HCT116 (cell line): ENCODE measurements around the gene PHTF1. TPM values are rescaled to one million over a fixed set of nuclear protein-coding genes. Genes with fewer than 3 reads are reported as not detected.

Experiments
- ATAC-seq: fragments of 200-7000 bp; cut with Tn5 transposase; 2 replicates; pipeline ENCODE4 v1.9.1; 2020; ENCODE audit warnings: mild to moderate bottlenecking, moderate library complexity
- BruUV-seq: library from RNA; stranded (reverse); fragments of 400-500 nt; replicated peaks from 2 replicates; lab custom pipeline; 2021; lab: Mats Ljungman, UMichigan
- CTCF ChIA-PET: fragments of 300-600 bp; sonication (Branson Sonifier 250); formaldehyde crosslinking; loops from one replicate; lab custom pipeline; 2021; ENCODE audit warnings: antibody characterized with exemption; lab: Charles Lee
- POLR2A ChIA-PET: fragments of 300-600, 350-600 bp; sonication (Branson Sonifier 250); formaldehyde crosslinking; loops from one replicate; lab custom pipeline; 2021; ENCODE audit warnings: antibody characterized with exemption; lab: Charles Lee
- RAD21 ChIA-PET, 2 experiments: fragments of 300-600 bp; sonication (Branson Sonifier 250); formaldehyde crosslinking; loops; one replicate each; lab custom pipeline; 2023; ENCODE audit warnings: low total read pairs in 2 of 2; ENCODE audit not compliant: uncharacterized antibody in 2 of 2, unreplicated experiment in 2 of 2, low non-redundant PET in 1 of 2; lab: Charles Lee
- DNase-seq: peaks from one replicate; pipeline ENCODE4 v3.0.0-alpha.2; 2010; ENCODE audit warnings: low read depth, low spot score
- H2AFZ ChIP-seq: fragments of 200-600 bp; shearing (Covaris generic), sonication (generic); 2 replicates; pipeline ENCODE4 v1.6.1; 2017; ENCODE audit warnings: low read depth, mixed run types, mixed read lengths, antibody characterized with exemption, low read length; ENCODE audit not compliant: poor library complexity, severe bottlenecking
- H3K27ac ChIP-seq: 2 replicates; pipeline ENCODE4 v1.5.1; 2012; ENCODE audit warnings: low read depth, low read length
- H3K27me3 ChIP-seq: fragments of 200-600 bp; sonication (generic); 2 replicates; pipeline ENCODE4 v1.6.1; 2016; ENCODE audit warnings: mixed run types, low read length, mixed read lengths; ENCODE audit not compliant: insufficient read depth
- H3K36me3 ChIP-seq, 2 experiments: fragments of 200-500 bp in 1 of 2; fragments of 200-600 bp in 1 of 2; sonication (Bioruptor generic) in 1 of 2; sonication (generic) in 1 of 2; 2 replicates each; pipeline versions ENCODE4 v1.5.1 to v1.6.1; 2014 to 2016; ENCODE audit warnings: low read length in 2 of 2, inconsistent platforms in 1 of 2, mixed read lengths in 1 of 2, mixed run types in 1 of 2; ENCODE audit not compliant: insufficient read depth in 2 of 2, control insufficient read depth in 1 of 2
- H3K4me1 ChIP-seq, 2 experiments: fragments of 200-600 bp in 1 of 2; sonication (generic) in 1 of 2; 2 replicates each; pipeline versions ENCODE4 v1.5.1 to v1.6.1; 2012 to 2017; ENCODE audit warnings: low read length in 2 of 2, inconsistent platforms in 1 of 2, mild to moderate bottlenecking in 1 of 2, mixed read lengths in 1 of 2, mixed run types in 1 of 2, moderate library complexity in 1 of 2; ENCODE audit not compliant: insufficient read depth in 2 of 2, control insufficient read depth in 1 of 2
- H3K4me2 ChIP-seq: fragments of 200-600 bp; sonication (generic); 2 replicates; pipeline ENCODE4 v1.6.1; 2017; ENCODE audit warnings: mixed run types, low read length, mixed read lengths
- H3K4me3 ChIP-seq, 2 experiments: fragments of 200-600 bp in 1 of 2; sonication (generic) in 1 of 2; replicated peaks in 1 of 2; 2 replicates each; pipeline ENCODE4 v1.5.1; 2011 to 2016; ENCODE audit warnings: low read length in 2 of 2, control low read depth in 1 of 2, low read depth in 1 of 2, mild to moderate bottlenecking in 1 of 2, mixed read lengths in 1 of 2, mixed run types in 1 of 2
- H3K79me2 ChIP-seq: fragments of 200-600 bp; sonication (generic); 2 replicates; pipeline ENCODE4 v1.6.1; 2017; ENCODE audit warnings: mild to moderate bottlenecking, mixed run types, low read length, moderate library complexity, mixed read lengths; ENCODE audit not compliant: insufficient read depth
- H3K9ac ChIP-seq: fragments of 200-600 bp; sonication (generic); 2 replicates; pipeline ENCODE4 v1.6.1; 2016; ENCODE audit warnings: low read length, mixed read lengths
- H3K9me2 ChIP-seq: fragments of 200-600 bp; sonication (generic), shearing (Covaris generic); 2 replicates; pipeline ENCODE4 v1.6.1; 2017; ENCODE audit warnings: mixed run types, mild to moderate bottlenecking, moderate library complexity; ENCODE audit not compliant: insufficient read depth
- H3K9me3 ChIP-seq, 2 experiments: fragments of 200-500 bp in 1 of 2; fragments of 200-600 bp in 1 of 2; sonication (Bioruptor generic) in 1 of 2; sonication (generic) in 1 of 2; 2 replicates each; pipeline ENCODE4 v1.6.1; 2014 to 2017; ENCODE audit warnings: low read length in 2 of 2, mixed read lengths in 2 of 2, inconsistent platforms in 1 of 2, low read depth in 1 of 2, mild to moderate bottlenecking in 1 of 2, mixed run types in 1 of 2, moderate library complexity in 1 of 2; ENCODE audit not compliant: control insufficient read depth in 1 of 2, insufficient read depth in 1 of 2
- H4K20me1 ChIP-seq: fragments of 200-600 bp; sonication (generic), shearing (Covaris generic); 2 replicates; pipeline ENCODE4 v1.6.1; 2017; ENCODE audit warnings: mixed run types, mild to moderate bottlenecking, moderate library complexity; ENCODE audit not compliant: insufficient read depth
- CBX3 ChIP-seq: IDR thresholded peaks from 2 replicates; pipeline ENCODE4 v1.6.1; 2012; ENCODE audit warnings: low read depth
- CEBPB ChIP-seq: IDR thresholded peaks from 2 replicates; pipeline ENCODE4 v1.6.1; 2012; ENCODE audit warnings: low read depth
- EGR1 ChIP-seq: IDR thresholded peaks from 2 replicates; pipeline ENCODE4 v1.6.1; 2012; ENCODE audit warnings: low read depth
- ELF1 ChIP-seq: IDR thresholded peaks from 2 replicates; pipeline ENCODE4 v1.6.1; 2012; ENCODE audit warnings: low read depth, borderline replicate concordance
- EZH2 ChIP-seq: fragments of 200-600 bp; sonication (generic); IDR thresholded peaks from 2 replicates; pipeline ENCODE4 v1.6.1; 2017; ENCODE audit warnings: antibody characterized with exemption, mixed run types
- EZH2phosphoT487 ChIP-seq: fragments of 200-600 bp; IDR thresholded peaks from 2 replicates; pipeline ENCODE4 v1.6.1; 2018; ENCODE audit warnings: antibody characterized with exemption, borderline replicate concordance
- FOSL1 ChIP-seq: IDR thresholded peaks from 2 replicates; pipeline ENCODE4 v1.6.1; 2012; ENCODE audit warnings: low read depth
- JUND ChIP-seq: IDR thresholded peaks from 2 replicates; pipeline ENCODE4 v1.6.1; 2012
- POLR2A ChIP-seq: IDR thresholded peaks from 2 replicates; pipeline ENCODE4 v1.7.0; 2011; ENCODE audit warnings: borderline replicate concordance; ENCODE audit not compliant: insufficient read depth, insufficient read length; ENCODE audit errors: extremely low read depth
- POLR2AphosphoS5 ChIP-seq: IDR thresholded peaks from 2 replicates; pipeline ENCODE4 v1.6.1; 2011; ENCODE audit warnings: mild to moderate bottlenecking, low read depth, low read length, moderate library complexity
- RAD21 ChIP-seq: IDR thresholded peaks from 2 replicates; pipeline ENCODE4 v1.6.1; 2012; ENCODE audit warnings: low read depth, mild to moderate bottlenecking
- SIN3A ChIP-seq: IDR thresholded peaks from 2 replicates; pipeline ENCODE4 v1.6.1; 2012; ENCODE audit warnings: low read depth
- SP1 ChIP-seq: IDR thresholded peaks from 2 replicates; pipeline ENCODE4 v1.6.1; 2012; ENCODE audit warnings: low read depth
- SRF ChIP-seq: IDR thresholded peaks from 2 replicates; pipeline ENCODE4 v1.6.1; 2012; ENCODE audit warnings: low read depth
- TCF7L2 ChIP-seq: IDR thresholded peaks from 2 replicates; pipeline ENCODE4 v1.7.0; 2011; ENCODE audit warnings: borderline replicate concordance, inconsistent platforms; ENCODE audit not compliant: insufficient read depth, insufficient read length; ENCODE audit errors: extremely low read depth
- ZFX ChIP-seq: fragments of 450-650 bp; IDR thresholded peaks from 2 replicates; pipeline ENCODE4 v1.6.1; 2017
- ZNF274 ChIP-seq: fragments of 200-500 bp; sonication (Bioruptor generic); IDR thresholded peaks from 2 replicates; pipeline ENCODE4 v1.6.1; 2014; ENCODE audit warnings: mild to moderate bottlenecking, low read depth, low read length, inconsistent platforms
- intact Hi-C: fragments of 100-400 bp; cut with micrococcal nuclease; formaldehyde crosslinking; loops from 2 replicates; pipeline ENCODE4 v1.10.0; 2022
- total RNA-seq: library from RNA; stranded (reverse); gene quantifications from one replicate; pipeline ENCODE4 v1.2.1, GENCODE V29; 2021; ENCODE audit not compliant: unreplicated experiment
- TF ChIP-seq, protein P1 (sequence below): IDR thresholded peaks from 2 replicates; pipeline ENCODE4 v1.6.1; 2012
- TF ChIP-seq, protein P2 (sequence below), 3 experiments: fragments of 200-600 bp in 1 of 3; sonication (generic) in 1 of 3; IDR thresholded peaks in 2 of 3; conservative IDR thresholded peaks in 1 of 3; 2 replicates each; pipeline ENCODE4 v1.5.1; 2012 to 2017; ENCODE audit warnings: low read depth in 2 of 3, low read length in 2 of 3, antibody characterized with exemption in 1 of 3, borderline replicate concordance in 1 of 3, control low read depth in 1 of 3, mild to moderate bottlenecking in 1 of 3, mixed read lengths in 1 of 3, mixed run types in 1 of 3, moderate library complexity in 1 of 3; ENCODE audit not compliant: insufficient read depth in 1 of 3
- TF ChIP-seq, protein P3 (sequence below): IDR thresholded peaks from 2 replicates; pipeline ENCODE4 v1.6.1; 2011; ENCODE audit warnings: mild to moderate bottlenecking, low read length, moderate library complexity; ENCODE audit not compliant: insufficient replicate concordance; ENCODE audit errors: extremely low read depth

PHTF1 gene
- total RNA-seq, 1 experiment from 2014 or later: 11.4 TPM

DNA sequence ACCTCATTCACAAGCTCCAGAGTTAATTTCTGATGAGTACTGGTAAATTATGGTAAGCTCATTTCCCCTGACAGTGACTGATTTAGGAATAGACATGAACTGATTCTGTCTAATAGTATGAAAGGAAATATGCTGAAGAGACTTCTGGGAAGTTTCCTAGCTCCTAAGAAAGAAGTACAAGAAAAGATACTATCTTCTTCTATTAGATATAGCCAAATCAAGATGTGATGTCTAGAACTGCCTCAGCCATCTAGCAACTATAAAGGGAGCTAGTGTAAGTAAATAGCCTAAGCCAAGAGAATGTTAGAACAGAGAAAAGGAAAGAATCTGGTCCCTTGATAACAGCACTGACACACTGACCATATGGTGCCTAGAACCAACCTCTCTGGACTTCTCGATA, 10.7 kb upstream of the PHTF1 start:
- BruUV-seq: no TSS peak
- Histone ChIP-seq H3K9me2 (no peaks in the 10 kb centered on the region), H2AFZ (no peak overlapping the region), H3K4me3 (no peak overlapping the region), H3K27ac (no peak overlapping the region), H4K20me1 (no peaks in the 10 kb centered on the region), H3K9me3 (no peaks in the 10 kb centered on the region), H3K36me3 (peaks cover 18 to 28% of the 10 kb centered on the region in 2 experiments), H3K9ac (no peak overlapping the region), H3K79me2 (no peaks in the 10 kb centered on the region), H3K27me3 (no peaks in the 10 kb centered on the region), H3K4me1 (no peaks in the 10 kb centered on the region), H3K4me2 (no peak overlapping the region)
- DNase-seq (no peak), ATAC-seq (no peak)
- TF ChIP-seq JUND (no peak), TCF7L2 (no peak), EZH2phosphoT487 (no peak), ZNF274 (no peak), POLR2A (no peak), POLR2AphosphoS5 (no peak), EGR1 (no peak), CBX3 (no peak), ELF1 (no peak), FOSL1 (no peak), RAD21 (no peak), SIN3A (no peak), SP1 (no peak), CEBPB (no peak), ZFX (no peak), EZH2 (no peak), SRF (no peak)
- TF ChIP-seq, protein P1, sequence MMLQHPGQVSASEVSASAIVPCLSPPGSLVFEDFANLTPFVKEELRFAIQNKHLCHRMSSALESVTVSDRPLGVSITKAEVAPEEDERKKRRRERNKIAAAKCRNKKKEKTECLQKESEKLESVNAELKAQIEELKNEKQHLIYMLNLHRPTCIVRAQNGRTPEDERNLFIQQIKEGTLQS: no peak
- TF ChIP-seq, protein P2, sequence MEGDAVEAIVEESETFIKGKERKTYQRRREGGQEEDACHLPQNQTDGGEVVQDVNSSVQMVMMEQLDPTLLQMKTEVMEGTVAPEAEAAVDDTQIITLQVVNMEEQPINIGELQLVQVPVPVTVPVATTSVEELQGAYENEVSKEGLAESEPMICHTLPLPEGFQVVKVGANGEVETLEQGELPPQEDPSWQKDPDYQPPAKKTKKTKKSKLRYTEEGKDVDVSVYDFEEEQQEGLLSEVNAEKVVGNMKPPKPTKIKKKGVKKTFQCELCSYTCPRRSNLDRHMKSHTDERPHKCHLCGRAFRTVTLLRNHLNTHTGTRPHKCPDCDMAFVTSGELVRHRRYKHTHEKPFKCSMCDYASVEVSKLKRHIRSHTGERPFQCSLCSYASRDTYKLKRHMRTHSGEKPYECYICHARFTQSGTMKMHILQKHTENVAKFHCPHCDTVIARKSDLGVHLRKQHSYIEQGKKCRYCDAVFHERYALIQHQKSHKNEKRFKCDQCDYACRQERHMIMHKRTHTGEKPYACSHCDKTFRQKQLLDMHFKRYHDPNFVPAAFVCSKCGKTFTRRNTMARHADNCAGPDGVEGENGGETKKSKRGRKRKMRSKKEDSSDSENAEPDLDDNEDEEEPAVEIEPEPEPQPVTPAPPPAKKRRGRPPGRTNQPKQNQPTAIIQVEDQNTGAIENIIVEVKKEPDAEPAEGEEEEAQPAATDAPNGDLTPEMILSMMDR (IDR thresholded peaks at IDR 0.05 in 2 of 3, conservative IDR thresholded peaks at IDR 0.05 in 1 of 3; ENCODE audit: borderline replicate concordance in 1 of 3, insufficient read depth in 1 of 3, low read depth in 2 of 3, low read length in 2 of 3): no peak
- TF ChIP-seq, protein P3, sequence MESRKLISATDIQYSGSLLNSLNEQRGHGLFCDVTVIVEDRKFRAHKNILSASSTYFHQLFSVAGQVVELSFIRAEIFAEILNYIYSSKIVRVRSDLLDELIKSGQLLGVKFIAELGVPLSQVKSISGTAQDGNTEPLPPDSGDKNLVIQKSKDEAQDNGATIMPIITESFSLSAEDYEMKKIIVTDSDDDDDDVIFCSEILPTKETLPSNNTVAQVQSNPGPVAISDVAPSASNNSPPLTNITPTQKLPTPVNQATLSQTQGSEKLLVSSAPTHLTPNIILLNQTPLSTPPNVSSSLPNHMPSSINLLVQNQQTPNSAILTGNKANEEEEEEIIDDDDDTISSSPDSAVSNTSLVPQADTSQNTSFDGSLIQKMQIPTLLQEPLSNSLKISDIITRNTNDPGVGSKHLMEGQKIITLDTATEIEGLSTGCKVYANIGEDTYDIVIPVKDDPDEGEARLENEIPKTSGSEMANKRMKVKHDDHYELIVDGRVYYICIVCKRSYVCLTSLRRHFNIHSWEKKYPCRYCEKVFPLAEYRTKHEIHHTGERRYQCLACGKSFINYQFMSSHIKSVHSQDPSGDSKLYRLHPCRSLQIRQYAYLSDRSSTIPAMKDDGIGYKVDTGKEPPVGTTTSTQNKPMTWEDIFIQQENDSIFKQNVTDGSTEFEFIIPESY: no peak
- intact Hi-C loops: no loop called here
- POLR2A ChIA-PET: no interaction called here
- CTCF ChIA-PET: no interaction called here
- RAD21 ChIA-PET: no interaction called here
